HG03460 (cell line): ENCODE results near the gene ITGAL.
A peak's percentile ranks its signal among the peaks of the same experiment; 100 is the strongest.

Experiments used
- ATAC-seq: cut with Tn5 transposase; IDR thresholded peaks from one replicate; pipeline ENCODE4 v1.9.1; 2021; ENCODE audit not compliant: unreplicated experiment

ITGAL gene

GRCh38 chr16:30541502-30542329 is 69.2 kb downstream of the ITGAL start:
- ATAC-seq: no peak

GRCh38 chr16:30543067-30543466 is 70.5 kb downstream of the ITGAL start:
- no peak for ATAC-seq

- ATAC-seq: no peak
These were observed 73.6 kb downstream of the ITGAL start for GRCh38 chr16:30546115-30546514.

DNA sequence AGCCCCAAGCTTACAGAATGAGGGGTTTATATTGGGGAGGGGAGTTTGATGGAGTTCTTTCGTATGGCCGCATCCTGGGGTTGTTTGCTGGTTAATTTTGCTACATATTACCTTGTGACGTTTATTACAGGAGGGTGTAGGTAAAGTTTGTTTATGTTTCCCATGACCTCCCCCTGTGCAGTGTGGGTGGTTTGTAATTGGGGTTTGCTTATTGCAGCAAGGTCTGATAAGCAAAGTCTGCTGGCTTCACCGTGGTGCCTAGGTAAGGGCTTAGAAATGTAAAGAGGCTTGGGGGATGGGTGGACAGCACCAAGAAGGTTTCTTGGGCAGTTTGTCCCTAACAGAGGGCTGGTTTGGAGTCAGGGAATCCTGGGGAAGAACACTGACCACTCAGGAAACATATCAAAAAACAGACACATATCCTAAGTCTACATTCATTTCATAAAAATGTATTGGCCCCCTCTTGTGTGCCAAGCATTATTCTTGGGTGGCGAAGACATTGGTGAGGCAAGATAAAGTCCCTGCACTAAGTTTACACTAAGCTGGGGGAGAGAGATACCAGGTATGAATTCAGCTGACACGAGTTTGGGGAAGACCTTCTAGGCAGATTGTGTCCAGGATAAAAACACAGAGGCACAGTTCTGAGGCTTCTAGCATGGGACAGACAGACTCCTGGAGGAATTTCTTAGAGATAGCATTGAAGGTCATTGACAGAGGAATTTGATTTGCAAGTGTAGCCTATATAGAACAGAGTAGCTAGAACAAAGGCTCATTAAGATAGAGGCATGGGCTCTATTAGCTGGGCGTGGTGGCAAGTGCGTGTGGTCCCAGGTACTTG is 76.1 kb downstream of the ITGAL start:
- ATAC-seq: no peak

DNA sequence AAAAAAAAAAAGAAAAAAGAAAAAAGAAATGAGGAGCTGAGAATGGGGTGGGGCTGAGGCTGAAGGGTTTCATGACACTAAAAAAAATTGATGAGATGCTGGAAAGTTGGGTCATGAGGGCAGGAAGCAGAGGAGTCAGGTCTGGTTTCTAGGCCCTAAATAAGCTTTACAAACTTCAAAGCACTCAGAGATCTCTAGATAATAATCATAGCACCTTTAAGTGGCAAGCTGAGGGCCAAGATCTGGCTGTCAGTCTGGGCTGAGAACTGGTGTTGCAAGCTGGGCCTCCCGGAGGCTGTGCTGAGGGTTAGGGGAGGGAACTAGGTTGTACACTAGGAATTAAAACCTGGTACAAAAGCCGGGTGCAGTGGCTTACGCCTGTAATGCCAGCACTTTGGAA is 79.2 kb downstream of the ITGAL start:
- ATAC-seq: no peak

GRCh38 chr16:30552956-30553355 is 80.4 kb downstream of the ITGAL start:
- no peak for ATAC-seq

DNA sequence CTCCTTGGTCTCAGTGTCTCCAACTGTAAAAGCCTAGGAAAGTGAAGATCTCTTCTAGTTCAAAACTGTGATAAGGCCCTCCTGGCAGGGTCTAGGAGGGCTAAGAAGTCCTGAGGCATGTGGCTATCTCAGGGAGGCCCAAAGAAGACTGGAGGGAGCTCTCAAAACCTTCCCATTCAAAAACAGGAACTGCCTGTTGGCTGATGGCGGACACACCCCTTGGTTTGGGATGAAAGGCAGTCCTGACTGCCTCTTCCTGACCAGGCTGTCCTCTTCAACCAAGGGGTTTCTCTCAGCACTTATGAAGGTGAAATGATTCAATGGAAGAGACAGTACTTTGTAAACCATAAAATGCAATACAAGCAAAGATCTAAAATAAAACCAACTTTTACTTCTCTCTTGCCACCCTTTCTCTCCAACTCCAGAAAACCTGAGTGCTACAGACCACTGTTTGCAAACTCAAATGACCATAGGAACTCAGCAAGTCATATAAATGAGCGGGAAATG is 80.9 kb downstream of the ITGAL start:
- ATAC-seq: no peak

- ATAC-seq: no peak
These were observed 82.2 kb downstream of the ITGAL start for GRCh38 chr16:30554557-30555314.

- no peak for ATAC-seq
These were observed 83.0 kb downstream of the ITGAL start for GRCh38 chr16:30555315-30556124.

DNA sequence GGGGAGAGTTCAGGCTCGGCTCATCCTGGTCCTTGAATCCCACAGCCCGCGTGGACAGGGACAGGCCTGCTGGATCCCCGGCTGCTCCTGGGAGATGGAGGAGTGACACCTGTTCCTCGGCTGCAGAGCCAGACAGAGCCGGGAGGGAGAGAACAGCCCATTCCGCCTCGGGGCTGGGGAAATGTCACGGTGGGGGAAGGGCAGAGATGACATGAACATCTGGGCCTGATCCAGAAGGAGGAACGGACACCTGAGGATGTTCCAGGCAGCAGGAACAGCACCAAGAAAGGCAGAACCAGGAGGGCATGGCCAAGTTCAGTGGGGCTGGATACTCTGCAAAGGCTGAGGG is 83.6 kb downstream of the ITGAL start:
- no peak for ATAC-seq

GRCh38 chr16:30557707-30557956 is 85.1 kb downstream of the ITGAL start:
- ATAC-seq: peak; percentile 18

DNA sequence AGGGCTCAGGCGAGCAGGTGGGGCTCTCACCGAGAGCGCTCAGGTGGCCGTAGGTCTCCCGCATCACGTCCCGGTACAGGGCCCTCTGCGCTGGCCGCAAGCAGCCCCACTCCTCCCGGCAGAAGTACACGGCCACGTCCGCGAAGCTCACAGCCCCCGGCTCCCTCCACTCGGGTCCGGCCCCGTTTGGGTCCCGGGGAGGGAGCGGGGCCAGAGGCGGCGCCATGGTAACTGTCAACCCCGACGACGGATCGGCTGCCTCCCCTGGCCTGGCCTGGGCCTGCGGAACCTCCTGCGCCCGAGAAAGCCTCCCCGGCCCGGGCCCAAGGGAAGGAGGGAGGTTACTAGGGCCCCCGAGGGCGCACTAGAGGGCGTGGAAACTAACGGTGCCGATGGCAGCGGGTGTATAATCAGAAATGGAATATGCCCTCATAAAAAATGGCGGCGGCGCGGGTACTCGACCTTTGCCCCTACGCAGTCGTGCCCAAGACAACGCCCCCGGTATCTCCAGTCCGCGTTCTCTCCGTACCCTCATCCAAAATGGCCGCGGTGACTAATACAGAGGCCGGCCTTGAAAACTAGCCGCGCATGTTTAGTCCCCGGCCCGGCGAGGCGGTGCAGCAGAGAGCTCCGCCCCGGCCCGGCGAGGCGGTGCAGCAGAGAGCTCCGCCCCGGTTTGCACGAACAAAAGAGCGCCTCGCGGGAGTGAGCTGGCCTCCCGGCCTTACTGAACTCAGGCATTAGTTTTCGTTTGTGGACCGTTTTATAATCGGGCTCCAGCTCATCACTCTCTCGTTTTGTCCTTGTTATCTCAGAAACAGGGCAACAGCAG is 85.6 kb downstream of the ITGAL start, which contains the start of gene ZNF764:
ZNF764 (minus strand) TSS at position 418 of the 832 bp plus-strand sequence; CDS start at position 226, 192 bp downstream.
- ATAC-seq: peak; percentile 86

GRCh38 chr16:30558789-30559377 is 86.3 kb downstream of the ITGAL start:
- no peak for ATAC-seq

- no peak for ATAC-seq
These were observed 87.1 kb downstream of the ITGAL start for GRCh38 chr16:30559690-30560089.

DNA sequence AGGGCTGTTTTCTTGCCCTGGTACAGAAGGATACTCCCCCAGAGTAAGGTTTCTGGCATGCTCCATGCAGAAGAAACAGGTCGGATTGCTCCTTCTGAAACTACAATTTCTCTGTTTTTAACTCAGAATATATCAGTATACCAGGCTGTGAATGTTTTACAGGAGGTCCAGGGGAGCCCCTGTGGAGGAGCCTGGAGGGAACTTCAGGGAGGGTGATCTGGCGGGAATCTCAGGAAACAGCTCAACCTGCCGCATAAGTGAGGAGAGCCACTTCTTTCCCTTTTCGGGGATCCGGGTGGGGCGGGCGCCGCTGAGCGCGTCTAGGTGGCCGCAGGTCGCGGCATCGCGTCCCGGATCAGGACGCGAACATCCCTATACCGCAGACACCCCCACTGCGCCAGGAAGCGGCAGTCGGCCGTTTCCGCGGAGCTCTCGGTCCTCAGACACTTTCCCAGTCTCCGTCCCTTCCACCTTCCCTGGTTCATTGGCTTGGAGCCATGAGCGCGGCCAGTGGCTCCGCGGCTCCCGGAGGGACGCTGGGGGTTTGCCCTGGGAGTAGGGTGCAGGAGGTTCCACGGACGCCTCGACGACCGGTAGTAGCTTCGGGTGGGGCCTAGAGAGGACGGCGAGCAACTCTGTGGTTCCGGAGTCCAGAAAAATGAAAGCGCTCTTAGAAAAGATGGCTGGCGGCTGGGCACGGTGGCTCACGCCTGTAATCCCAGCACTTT is 88.7 kb downstream of the ITGAL start:
- ATAC-seq: no peak

DNA sequence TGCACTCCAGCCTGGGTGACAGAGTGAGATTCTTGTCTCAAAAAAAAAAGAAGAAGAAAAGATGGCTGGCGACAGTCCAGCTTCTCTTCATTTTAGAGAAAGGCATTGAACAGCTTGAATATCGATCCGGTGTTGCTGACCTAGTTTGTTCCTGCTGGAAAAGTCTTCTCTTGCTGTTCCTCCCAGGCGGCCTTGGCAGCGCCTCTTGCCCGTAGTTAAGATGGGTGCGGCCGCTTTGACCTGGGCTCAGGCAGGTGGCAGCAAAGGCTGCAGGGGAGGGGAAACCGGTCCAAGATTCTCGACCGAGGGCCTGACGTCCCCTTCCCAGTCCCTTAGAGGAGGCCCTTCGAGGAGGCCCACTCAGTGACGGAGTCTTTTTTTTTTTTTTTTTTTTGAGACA is 89.5 kb downstream of the ITGAL start:
- no peak for ATAC-seq

GRCh38 chr16:30565526-30565925 is 93.0 kb downstream of the ITGAL start:
- no peak for ATAC-seq

- no peak for ATAC-seq
These were observed 93.4 kb downstream of the ITGAL start for GRCh38 chr16:30565984-30566383.

GRCh38 chr16:30566531-30566930 is 94.0 kb downstream of the ITGAL start:
- ATAC-seq: no peak
